Neural crest cell (in vitro differentiated cells): ENCODE measurements around the gene PCDH9. TPM values are rescaled to one million over a fixed set of nuclear protein-coding genes. Genes with fewer than 3 reads are reported as not detected.

ENCODE experiments used
- DNase-seq: peaks from one replicate; pipeline ENCODE4 v3.0.0; 2021; ENCODE audit warnings: low read depth, mixed read lengths, low spot score
- H3K27ac Mint-ChIP-seq: one replicate; pipeline ENCODE4 v1.8.0; 2021; ENCODE audit warnings: mild to moderate bottlenecking, mixed read lengths; ENCODE audit not compliant: unreplicated experiment
- H3K27me3 Mint-ChIP-seq: 2 replicates; pipeline ENCODE4 v1.8.0; 2021; ENCODE audit warnings: low read depth, mild to moderate bottlenecking, mixed read lengths
- H3K36me3 Mint-ChIP-seq: 2 replicates; pipeline ENCODE4 v1.8.0; 2021; ENCODE audit warnings: low read depth, mild to moderate bottlenecking, mixed read lengths
- H3K4me1 Mint-ChIP-seq: 2 replicates; pipeline ENCODE4 v1.8.0; 2021; ENCODE audit warnings: mixed read lengths
- H3K4me3 Mint-ChIP-seq: one replicate; pipeline ENCODE4 v1.8.0; 2021; ENCODE audit warnings: mild to moderate bottlenecking, mixed read lengths
- H3K9me3 Mint-ChIP-seq: 2 replicates; pipeline ENCODE4 v1.8.0; 2021; ENCODE audit warnings: mixed read lengths
- total RNA-seq: library from RNA; stranded (reverse); gene quantifications from 2 replicates; pipeline ENCODE4 v1.2.1, GENCODE V29; 2021
- TF ChIP-seq, protein P1 (sequence below): fragments of 200-600 bp; sonication (generic); conservative IDR thresholded peaks from 2 replicates; pipeline ENCODE4 v1.5.0; 2021; ENCODE audit warnings: antibody characterized with exemption, mild to moderate bottlenecking

PCDH9 gene
- total RNA-seq, 1 donor from 2014 or later = 6.3 TPM

DNA sequence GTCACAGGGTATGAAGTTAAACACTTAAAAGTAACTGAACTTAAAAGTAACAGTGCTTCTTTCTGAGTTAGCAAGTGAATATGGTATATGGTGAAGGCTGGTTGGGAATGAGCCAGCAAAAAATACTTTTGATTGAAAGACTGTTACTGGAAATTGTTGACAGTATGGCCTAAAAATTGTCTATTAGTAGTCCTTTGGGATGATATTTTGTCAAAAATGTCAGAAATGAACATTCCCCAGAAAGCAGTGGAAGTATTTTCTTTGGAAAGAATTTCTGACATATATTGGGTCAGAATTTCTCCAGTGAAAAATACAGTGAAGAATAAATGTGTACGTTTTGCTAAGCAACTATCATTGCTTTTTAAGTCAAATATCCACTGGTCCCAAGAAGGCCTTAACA, 860.5 kb downstream of the PCDH9 start:
- no peak overlapping the region for H3K4me3 Mint-ChIP-seq
- no peak overlapping the region for H3K27ac Mint-ChIP-seq
- H3K36me3 Mint-ChIP-seq = peaks cover 2% of the 10 kb centered on the region
- DNase-seq = no peak
- peaks cover 2% of the 10 kb centered on the region for H3K9me3 Mint-ChIP-seq
- H3K4me1 Mint-ChIP-seq = peaks cover 7% of the 10 kb centered on the region
- no peaks in the 10 kb centered on the region for H3K27me3 Mint-ChIP-seq
- TF ChIP-seq, protein P1, sequence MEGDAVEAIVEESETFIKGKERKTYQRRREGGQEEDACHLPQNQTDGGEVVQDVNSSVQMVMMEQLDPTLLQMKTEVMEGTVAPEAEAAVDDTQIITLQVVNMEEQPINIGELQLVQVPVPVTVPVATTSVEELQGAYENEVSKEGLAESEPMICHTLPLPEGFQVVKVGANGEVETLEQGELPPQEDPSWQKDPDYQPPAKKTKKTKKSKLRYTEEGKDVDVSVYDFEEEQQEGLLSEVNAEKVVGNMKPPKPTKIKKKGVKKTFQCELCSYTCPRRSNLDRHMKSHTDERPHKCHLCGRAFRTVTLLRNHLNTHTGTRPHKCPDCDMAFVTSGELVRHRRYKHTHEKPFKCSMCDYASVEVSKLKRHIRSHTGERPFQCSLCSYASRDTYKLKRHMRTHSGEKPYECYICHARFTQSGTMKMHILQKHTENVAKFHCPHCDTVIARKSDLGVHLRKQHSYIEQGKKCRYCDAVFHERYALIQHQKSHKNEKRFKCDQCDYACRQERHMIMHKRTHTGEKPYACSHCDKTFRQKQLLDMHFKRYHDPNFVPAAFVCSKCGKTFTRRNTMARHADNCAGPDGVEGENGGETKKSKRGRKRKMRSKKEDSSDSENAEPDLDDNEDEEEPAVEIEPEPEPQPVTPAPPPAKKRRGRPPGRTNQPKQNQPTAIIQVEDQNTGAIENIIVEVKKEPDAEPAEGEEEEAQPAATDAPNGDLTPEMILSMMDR = no peak

DNA sequence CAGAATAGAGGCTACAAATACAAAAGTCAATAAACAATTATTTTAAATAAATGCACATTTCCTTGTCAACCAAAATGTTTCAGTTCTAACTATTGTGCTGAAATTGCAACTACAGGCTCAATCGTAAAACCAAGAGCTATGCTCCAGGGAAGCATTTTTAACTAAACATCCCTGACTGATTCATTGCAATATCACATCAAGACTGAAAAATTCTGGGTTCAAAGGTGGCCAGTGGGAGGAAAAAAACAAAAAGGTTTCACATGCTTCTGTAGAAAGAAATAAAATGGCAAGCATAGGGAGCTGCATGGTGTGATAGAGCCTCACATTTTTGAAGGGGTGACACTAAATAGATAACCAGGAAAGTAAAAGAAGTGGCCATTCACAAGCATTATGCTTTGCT, 862.8 kb downstream of the PCDH9 start:
- H3K27me3 Mint-ChIP-seq = no peaks in the 10 kb centered on the region
- no peak for DNase-seq
- TF ChIP-seq, protein P1 = no peak
- peaks cover 2% of the 10 kb centered on the region for H3K9me3 Mint-ChIP-seq
- H3K4me3 Mint-ChIP-seq = no peak overlapping the region
- H3K27ac Mint-ChIP-seq = peak overlapping the region; percentile 8
- H3K36me3 Mint-ChIP-seq = peaks cover 2% of the 10 kb centered on the region
- peaks cover 7% of the 10 kb centered on the region for H3K4me1 Mint-ChIP-seq

DNA sequence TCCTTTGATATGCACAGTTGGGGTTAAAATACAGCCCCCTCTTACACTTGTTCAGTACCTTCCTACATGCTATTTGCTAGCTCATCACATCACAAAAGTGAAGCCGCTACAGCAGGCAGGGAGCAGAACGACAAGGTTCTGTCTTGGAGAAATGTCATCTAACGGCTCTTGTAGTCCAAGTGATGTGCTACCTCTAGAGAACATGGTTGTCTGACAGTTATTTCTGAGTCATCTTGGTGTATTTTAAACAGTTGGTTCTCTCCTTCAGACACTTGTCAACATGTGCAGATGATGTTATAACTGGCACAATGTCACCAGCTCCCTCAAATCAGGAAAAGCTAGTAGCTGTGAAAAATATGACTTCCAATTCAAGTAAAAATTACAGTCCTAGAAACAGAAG, 865.0 kb downstream of the PCDH9 start:
- no peak for DNase-seq
- H3K36me3 Mint-ChIP-seq = peaks cover 2% of the 10 kb centered on the region
- H3K27ac Mint-ChIP-seq = no peak overlapping the region
- H3K9me3 Mint-ChIP-seq = peaks cover 2% of the 10 kb centered on the region
- no peak overlapping the region for H3K4me3 Mint-ChIP-seq
- no peaks in the 10 kb centered on the region for H3K27me3 Mint-ChIP-seq
- peaks cover 7% of the 10 kb centered on the region for H3K4me1 Mint-ChIP-seq
- TF ChIP-seq, protein P1 = no peak

DNA sequence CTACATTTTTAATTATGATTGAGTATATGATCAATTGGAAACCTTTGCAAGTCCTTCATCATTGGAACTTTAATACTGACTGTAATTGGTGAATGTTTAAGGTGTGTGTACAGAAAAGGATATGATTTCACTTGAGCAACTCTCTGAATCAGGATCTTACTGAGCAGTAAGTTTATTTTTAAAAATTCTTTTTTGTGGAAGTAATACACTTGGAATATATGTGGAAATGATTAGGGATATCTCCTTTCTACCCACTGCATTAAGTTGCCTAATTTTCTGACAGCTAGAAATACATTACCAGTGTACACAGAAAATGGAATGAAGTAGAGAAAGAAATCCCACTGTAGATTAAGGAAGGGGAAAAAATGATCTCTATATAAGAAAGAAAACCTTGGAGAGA, 865.8 kb downstream of the PCDH9 start:
- no peak overlapping the region for H3K27ac Mint-ChIP-seq
- no peak overlapping the region for H3K4me3 Mint-ChIP-seq
- H3K9me3 Mint-ChIP-seq = peaks cover 2% of the 10 kb centered on the region
- H3K27me3 Mint-ChIP-seq = no peaks in the 10 kb centered on the region
- TF ChIP-seq, protein P1 = no peak
- H3K36me3 Mint-ChIP-seq = peaks cover 2% of the 10 kb centered on the region
- no peak for DNase-seq
- H3K4me1 Mint-ChIP-seq = peaks cover 10% of the 10 kb centered on the region

DNA sequence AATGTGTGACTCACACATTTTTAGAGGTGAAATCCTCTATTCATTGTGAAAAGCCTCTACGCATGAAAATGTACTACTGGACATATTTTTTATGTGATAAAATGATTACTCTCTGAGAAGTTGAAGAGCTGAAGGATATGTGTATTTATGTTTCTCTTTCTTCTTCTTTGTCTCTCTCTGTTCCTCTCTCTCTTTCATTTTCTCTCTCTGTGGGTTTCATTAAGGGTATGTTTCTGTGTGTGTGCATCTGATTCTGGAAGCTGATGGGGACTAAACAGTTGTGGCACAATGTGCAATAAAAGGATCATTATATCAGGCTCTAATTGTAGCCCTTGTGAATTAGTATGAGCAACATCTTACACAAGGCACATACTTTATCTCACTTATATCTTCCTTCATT, 867.7 kb downstream of the PCDH9 start:
- Mint-ChIP-seq H3K27ac (no peak overlapping the region), H3K4me1 (peaks cover 9% of the 10 kb centered on the region), H3K9me3 (no peaks in the 10 kb centered on the region), H3K4me3 (no peak overlapping the region), H3K36me3 (peaks cover 2% of the 10 kb centered on the region), H3K27me3 (no peaks in the 10 kb centered on the region)
- TF ChIP-seq, protein P1 = no peak
- no peak for DNase-seq
